Stimulated activated memory B cell treated with anti-CD40 and anti-IgM and Interleukin-4, amounts not matched to agents 10 μg/mL and 1 μg/mL and 100 μg/mL, for 72 hours (primary cell): ENCODE results near the gene CCDC178.

ENCODE experiments used
- ATAC-seq: fragments of 150-1000 bp; cut with Tn5 transposase; 2 replicates; pipeline ENCODE4 v1.10.0; 2021
- H3K27ac Mint-ChIP-seq: one replicate; pipeline ENCODE4 v1.8.0; 2022; ENCODE audit warnings: mild to moderate bottlenecking, mixed read lengths
- H3K27me3 Mint-ChIP-seq: one replicate; pipeline ENCODE4 v1.8.0; 2022; ENCODE audit warnings: mixed read lengths
- H3K36me3 Mint-ChIP-seq: one replicate; pipeline ENCODE4 v1.8.0; 2022; ENCODE audit warnings: mixed read lengths
- H3K4me1 Mint-ChIP-seq: one replicate; pipeline ENCODE4 v1.8.0; 2022; ENCODE audit warnings: mixed read lengths
- H3K4me3 Mint-ChIP-seq: one replicate; pipeline ENCODE4 v1.8.0; 2022; ENCODE audit warnings: mild to moderate bottlenecking, moderate library complexity, mixed read lengths
- H3K9me3 Mint-ChIP-seq: one replicate; pipeline ENCODE4 v1.8.0; 2022; ENCODE audit warnings: mixed read lengths

The CCDC178 gene

DNA sequence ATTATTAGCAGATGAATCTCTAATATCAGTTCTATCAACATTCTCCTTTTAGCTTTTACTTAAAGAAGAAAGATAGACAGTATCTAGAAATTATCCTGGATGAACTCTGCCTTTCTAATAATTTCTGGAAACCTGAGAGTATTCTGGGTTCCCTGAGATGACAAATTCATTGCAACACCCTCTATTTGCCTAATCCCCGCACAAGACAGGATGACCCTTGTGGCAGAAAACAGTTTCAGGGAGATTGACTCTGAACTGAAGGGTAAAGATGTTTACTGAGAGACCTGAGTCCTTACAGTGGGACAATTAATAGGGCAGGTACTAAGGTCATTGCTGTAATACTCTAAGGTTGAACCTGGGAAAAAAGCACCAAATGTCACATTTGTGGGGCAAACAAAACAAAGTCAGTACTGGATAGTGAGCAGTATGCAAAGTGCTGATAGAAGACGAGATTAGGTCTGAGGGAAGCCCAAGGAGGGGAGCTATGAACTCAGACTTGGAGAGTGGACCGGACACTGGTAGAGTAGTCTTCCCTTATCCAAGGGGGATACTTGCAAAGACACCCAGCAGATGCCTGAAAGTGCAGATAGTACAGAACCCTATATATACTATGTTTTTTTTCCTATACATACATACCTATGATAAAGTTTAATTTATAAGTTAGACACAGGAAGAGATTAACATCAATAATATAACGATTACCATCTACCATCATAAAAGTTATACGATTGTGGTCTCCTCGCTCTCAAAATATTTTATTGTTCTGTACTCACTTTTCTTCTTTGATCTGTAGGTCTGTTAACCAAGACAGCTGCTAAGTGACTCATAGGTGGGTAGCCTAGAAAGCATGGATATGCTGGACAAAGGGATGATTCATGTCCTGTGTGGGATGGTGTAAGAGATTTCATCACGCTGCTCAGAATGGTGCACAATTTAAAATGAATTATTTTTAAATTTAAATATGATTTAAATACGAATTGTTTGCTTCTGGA, 519.4 kb downstream of the CCDC178 start:
- no peaks in the 10 kb centered on the region for H3K36me3 Mint-ChIP-seq
- H3K4me3 Mint-ChIP-seq = no peak overlapping the region
- ATAC-seq = no peak
- no peak overlapping the region for H3K27ac Mint-ChIP-seq
- H3K4me1 Mint-ChIP-seq = peaks cover 47% of the 10 kb centered on the region
- no peaks in the 10 kb centered on the region for H3K27me3 Mint-ChIP-seq
- H3K9me3 Mint-ChIP-seq = no peaks in the 10 kb centered on the region

DNA sequence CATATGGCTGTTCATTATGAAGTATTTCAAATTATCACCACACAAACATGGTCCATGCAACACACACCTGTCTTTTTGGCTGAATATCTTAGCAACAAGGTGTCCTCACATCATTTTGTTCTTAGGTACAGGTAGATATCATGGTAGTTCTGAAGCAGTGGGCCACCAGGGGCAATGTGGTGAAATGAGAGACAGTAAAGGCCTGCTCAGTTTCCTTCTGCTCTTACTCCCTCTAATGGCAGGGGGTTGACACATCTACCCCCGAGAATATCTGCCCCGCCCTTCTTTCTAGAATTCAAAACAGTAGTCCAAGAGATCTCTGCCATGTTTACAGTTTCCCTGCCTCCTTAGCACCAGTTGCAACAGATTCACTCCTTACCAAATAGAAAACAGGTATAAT, 520.7 kb downstream of the CCDC178 start:
- peak; percentile 95 for ATAC-seq
- H3K27ac Mint-ChIP-seq = peak overlapping the region; percentile 87
- H3K27me3 Mint-ChIP-seq = no peaks in the 10 kb centered on the region
- peaks cover 53% of the 10 kb centered on the region for H3K4me1 Mint-ChIP-seq
- no peak overlapping the region for H3K4me3 Mint-ChIP-seq
- no peaks in the 10 kb centered on the region for H3K9me3 Mint-ChIP-seq
- no peaks in the 10 kb centered on the region for H3K36me3 Mint-ChIP-seq

GRCh38 chr18:32918692-32919250, 521.8 kb downstream of the CCDC178 start:
- Mint-ChIP-seq H3K27ac (peak overlapping the region; percentile 87), H3K4me3 (peak overlapping the region; percentile 11), H3K27me3 (no peaks in the 10 kb centered on the region), H3K9me3 (no peaks in the 10 kb centered on the region), H3K4me1 (peaks cover 49% of the 10 kb centered on the region), H3K36me3 (no peaks in the 10 kb centered on the region)
- peak; percentile 63 for ATAC-seq

- no peak for ATAC-seq
- Mint-ChIP-seq H3K27me3 (no peaks in the 10 kb centered on the region), H3K36me3 (peaks cover 4% of the 10 kb centered on the region), H3K9me3 (no peaks in the 10 kb centered on the region), H3K4me1 (peaks cover 40% of the 10 kb centered on the region), H3K27ac (no peak overlapping the region), H3K4me3 (no peak overlapping the region)
These were observed 525.0 kb downstream of the CCDC178 start for GRCh38 chr18:32915516-32915915.

- no peaks in the 10 kb centered on the region for H3K27me3 Mint-ChIP-seq
- no peak overlapping the region for H3K4me3 Mint-ChIP-seq
- no peak overlapping the region for H3K27ac Mint-ChIP-seq
- H3K36me3 Mint-ChIP-seq = peaks cover 11% of the 10 kb centered on the region
- peaks cover 42% of the 10 kb centered on the region for H3K4me1 Mint-ChIP-seq
- peaks cover 8% of the 10 kb centered on the region for H3K9me3 Mint-ChIP-seq
- ATAC-seq = no peak
These were observed 528.7 kb downstream of the CCDC178 start for GRCh38 chr18:32911660-32912284.

DNA sequence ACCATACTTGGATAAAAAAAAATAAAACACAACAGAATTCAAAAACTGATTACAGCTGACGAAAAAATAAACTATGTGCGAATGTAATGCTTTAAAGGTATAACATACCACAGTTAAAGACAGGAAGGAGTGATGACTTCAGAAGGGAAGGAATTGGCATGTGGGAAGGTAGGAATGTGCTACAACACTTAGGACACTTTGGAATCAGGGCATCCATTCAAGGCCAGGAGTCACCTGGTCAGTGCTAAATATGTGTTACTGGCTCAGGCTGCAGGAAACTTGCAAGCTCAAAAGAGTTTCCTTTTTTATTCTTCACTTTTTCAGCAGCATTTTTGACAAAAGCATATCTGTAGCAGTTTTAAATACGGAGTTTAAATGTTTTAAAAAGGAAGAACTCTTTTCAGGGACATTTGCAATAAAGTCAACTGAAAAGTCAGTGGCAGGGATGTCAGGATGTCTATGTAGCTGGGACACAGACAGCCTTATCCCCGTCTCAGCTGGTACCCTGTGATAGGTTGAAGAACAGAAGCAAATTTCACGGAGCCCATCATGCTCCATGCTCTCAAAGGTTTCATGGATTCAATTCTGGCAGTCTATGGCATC, 529.7 kb downstream of the CCDC178 start:
- Mint-ChIP-seq H3K9me3 (peaks cover 11% of the 10 kb centered on the region), H3K27ac (no peak overlapping the region), H3K4me3 (no peak overlapping the region), H3K4me1 (peaks cover 47% of the 10 kb centered on the region), H3K36me3 (peaks cover 15% of the 10 kb centered on the region), H3K27me3 (no peaks in the 10 kb centered on the region)
- ATAC-seq = no peak

GRCh38 chr18:32909798-32910561, 530.5 kb downstream of the CCDC178 start:
- Mint-ChIP-seq H3K27me3 (no peaks in the 10 kb centered on the region), H3K4me1 (peaks cover 42% of the 10 kb centered on the region), H3K9me3 (peaks cover 11% of the 10 kb centered on the region), H3K36me3 (peaks cover 15% of the 10 kb centered on the region), H3K4me3 (no peak overlapping the region), H3K27ac (peak overlapping the region; percentile 23)
- peak; percentile 83 for ATAC-seq

- ATAC-seq = no peak
- H3K4me1 Mint-ChIP-seq = peaks cover 44% of the 10 kb centered on the region
- H3K9me3 Mint-ChIP-seq = peaks cover 11% of the 10 kb centered on the region
- H3K27ac Mint-ChIP-seq = no peak overlapping the region
- peaks cover 15% of the 10 kb centered on the region for H3K36me3 Mint-ChIP-seq
- H3K4me3 Mint-ChIP-seq = no peak overlapping the region
- no peaks in the 10 kb centered on the region for H3K27me3 Mint-ChIP-seq
These were observed 532.1 kb downstream of the CCDC178 start for GRCh38 chr18:32908424-32908805.

- peaks cover 46% of the 10 kb centered on the region for H3K4me1 Mint-ChIP-seq
- peaks cover 11% of the 10 kb centered on the region for H3K9me3 Mint-ChIP-seq
- peak overlapping the region; percentile 73 for H3K27ac Mint-ChIP-seq
- peaks cover 12% of the 10 kb centered on the region for H3K36me3 Mint-ChIP-seq
- ATAC-seq = no peak
- H3K27me3 Mint-ChIP-seq = no peaks in the 10 kb centered on the region
- H3K4me3 Mint-ChIP-seq = no peak overlapping the region
These were observed 532.7 kb downstream of the CCDC178 start for GRCh38 chr18:32907648-32908423.

GRCh38 chr18:32907311-32907585, 533.3 kb downstream of the CCDC178 start:
- Mint-ChIP-seq H3K27ac (peak overlapping the region; percentile 73), H3K4me1 (peaks cover 49% of the 10 kb centered on the region), H3K9me3 (peaks cover 11% of the 10 kb centered on the region), H3K27me3 (no peaks in the 10 kb centered on the region), H3K36me3 (peaks cover 11% of the 10 kb centered on the region), H3K4me3 (no peak overlapping the region)
- no peak for ATAC-seq

GRCh38 chr18:32906506-32907310, 533.8 kb downstream of the CCDC178 start:
- Mint-ChIP-seq H3K36me3 (peaks cover 11% of the 10 kb centered on the region), H3K4me1 (peaks cover 54% of the 10 kb centered on the region)

DNA sequence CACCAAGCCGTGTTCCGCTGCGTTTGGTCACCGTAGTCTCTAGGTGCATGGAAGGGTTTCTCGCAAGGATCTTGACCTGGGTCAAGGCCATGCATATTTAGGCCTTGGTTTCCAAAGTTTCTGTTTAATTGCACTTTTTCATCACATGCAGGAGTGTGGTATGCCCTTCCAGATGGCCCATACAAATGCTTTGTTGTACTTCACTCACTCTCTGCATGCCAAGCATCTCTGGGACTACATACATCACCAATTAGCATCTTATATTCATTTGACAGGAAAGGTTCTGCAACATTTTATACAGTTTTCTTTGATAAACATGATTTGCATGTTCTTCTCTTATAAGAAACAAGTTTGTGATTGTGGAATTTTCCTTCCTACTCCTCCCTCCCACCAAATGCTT, 534.9 kb downstream of the CCDC178 start:
- H3K27ac Mint-ChIP-seq = no peak overlapping the region
- no peak for ATAC-seq
- no peaks in the 10 kb centered on the region for H3K27me3 Mint-ChIP-seq
- H3K4me3 Mint-ChIP-seq = no peak overlapping the region
- H3K4me1 Mint-ChIP-seq = peaks cover 51% of the 10 kb centered on the region
- H3K9me3 Mint-ChIP-seq = peaks cover 11% of the 10 kb centered on the region
- peaks cover 11% of the 10 kb centered on the region for H3K36me3 Mint-ChIP-seq

More at GRCh38 chr18:32906506-32907310, 533.8 kb downstream of the CCDC178 start:
- Mint-ChIP-seq H3K27me3 (no peaks in the 10 kb centered on the region), H3K4me3 (peak overlapping the region; percentile 6), H3K27ac (peak overlapping the region; percentile 73), H3K9me3 (peaks cover 11% of the 10 kb centered on the region)
- no peak for ATAC-seq

GRCh38 chr18:32902568-32903330, 537.8 kb downstream of the CCDC178 start:
- Mint-ChIP-seq H3K4me1 (peaks cover 33% of the 10 kb centered on the region), H3K9me3 (peaks cover 17% of the 10 kb centered on the region), H3K36me3 (peaks cover 16% of the 10 kb centered on the region), H3K27me3 (no peaks in the 10 kb centered on the region), H3K4me3 (no peak overlapping the region), H3K27ac (peak overlapping the region; percentile 58)
- ATAC-seq = peak; percentile 88
